ENCODE data around the gene ZBTB3. TPM values are rescaled to one million over a fixed set of nuclear protein-coding genes. Genes with fewer than 3 reads are reported as not detected.

ZBTB3 gene
- total RNA-seq, result 9.9 and 11.5 TPM in 2 replicates

DNA sequence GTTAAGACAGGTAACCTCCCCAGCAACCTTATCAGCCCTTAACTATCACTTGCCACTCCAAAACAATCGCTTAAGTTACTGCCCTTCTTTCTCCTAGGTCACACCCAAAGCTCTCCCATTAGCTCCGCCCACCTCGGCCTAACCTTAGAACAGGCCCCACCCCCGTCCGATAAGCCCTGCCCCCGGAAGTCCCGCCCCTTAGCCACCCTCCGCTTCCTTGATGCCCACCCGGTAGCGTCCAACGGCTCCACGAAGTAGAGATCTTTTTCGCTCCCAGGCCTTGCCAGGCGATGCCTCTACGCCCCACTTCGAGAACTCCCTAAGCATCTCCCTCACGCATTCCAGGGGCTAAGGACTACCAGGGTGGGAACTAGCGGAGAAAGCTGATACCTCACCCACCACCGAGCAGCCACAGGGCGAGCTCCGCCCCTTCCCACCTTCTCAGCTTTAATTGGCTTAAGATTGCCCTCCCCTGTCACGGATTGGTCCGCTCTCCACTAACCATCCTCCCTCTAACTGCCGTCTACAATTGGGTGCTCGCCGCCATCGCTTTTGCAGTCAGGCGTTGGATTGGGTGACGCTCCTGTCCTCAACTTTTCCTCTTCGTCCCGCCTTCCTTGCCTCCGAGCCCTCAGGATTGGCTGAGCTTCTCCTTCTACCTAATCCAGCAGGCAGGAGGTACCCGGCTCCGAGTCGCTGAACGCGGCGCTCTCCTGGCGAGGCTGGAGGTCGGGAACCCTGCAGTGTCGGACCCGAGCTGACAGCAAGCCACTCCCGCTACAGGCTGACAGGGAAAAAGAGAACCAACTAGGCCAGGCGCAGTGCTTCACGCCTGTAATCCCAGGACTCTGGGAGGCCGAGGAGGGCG is at the start of gene ZBTB3:
Gene ZBTB3, minus strand, starts transcription at position 425 of the 868 bp plus-strand sequence. CDS start 496 bp downstream, outside the sequence.

DNA sequence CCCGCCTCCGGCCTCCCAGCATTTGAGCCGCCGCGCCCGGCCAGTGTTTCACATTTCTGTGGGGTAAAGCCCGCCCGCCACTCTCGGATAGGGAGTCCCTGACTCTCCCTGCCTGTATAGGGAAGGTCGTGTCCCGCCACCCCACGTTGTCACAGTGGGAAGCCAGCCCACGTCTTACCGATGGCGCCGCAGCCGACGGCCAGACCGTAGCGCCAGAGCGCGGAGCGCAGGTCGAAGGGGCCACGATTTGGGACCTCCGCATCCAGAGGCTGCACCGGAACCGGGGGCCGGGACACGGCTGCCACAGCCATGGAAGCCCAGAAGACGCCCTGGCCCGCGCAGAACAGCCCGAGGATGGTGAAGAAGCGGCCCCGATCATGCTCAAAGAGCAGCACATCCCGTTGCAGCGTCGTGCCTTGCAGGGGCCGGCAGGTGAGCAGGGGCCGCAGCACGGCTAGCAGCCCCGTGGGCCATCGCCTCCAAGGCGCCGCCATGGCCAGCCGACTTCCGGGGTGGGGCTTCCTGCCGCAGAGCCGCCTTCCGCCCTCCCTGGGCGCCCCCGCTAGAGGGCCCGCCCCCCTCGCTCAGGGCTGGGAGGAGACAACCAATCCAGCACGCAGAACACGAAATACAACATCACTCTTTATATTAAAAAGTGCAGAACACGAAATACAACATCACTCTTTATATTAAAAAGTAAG is 37.7 kb upstream of the ZBTB3 start, which contains the start of gene TMEM223:
Gene TMEM223, minus strand, starts transcription at position 506 of the 701 bp plus-strand sequence. Its CDS starts 12 bp downstream, at position 494.

DNA sequence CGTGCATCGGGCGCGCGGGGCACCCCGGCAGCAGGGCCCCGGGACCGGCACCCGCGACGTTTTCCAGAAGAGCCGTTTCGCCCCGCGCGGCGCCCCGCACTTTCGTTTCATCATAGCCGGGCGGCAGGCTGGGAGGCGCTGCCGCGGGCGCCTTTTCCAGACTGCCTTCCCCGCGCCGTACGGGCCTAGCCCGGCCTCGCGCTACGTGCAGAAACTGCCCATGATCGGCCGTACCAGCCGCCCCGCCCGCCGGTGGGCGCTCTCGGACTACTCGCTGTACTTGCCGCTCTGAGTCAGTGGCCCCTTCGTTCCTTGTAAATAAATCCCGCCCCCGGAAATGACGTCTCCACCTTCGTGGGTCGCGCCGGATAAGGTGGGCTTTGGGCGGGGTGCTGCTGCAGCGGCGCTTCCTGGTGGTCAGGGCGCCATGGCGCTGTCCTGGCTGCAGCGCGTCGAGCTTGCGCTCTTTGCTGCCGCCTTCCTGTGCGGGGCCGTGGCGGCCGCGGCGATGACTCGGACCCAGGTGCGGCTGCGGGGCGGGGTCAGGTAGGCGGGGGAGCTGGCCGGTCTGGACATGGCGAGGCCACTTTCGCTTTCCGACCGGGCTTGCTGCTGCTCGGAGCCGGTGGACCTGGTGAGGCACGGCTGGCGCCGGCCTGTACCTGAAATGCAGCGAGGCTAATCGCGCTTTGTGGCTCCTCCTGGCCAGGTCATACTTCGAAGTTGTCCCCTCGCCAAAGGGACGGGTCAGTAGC is 33.2 kb upstream of the ZBTB3 start, which contains the start of gene TMEM179B:
Gene TMEM179B, plus strand, starts transcription at position 398 of the 755 bp plus-strand sequence. Its CDS starts 30 bp downstream, at position 428.

DNA sequence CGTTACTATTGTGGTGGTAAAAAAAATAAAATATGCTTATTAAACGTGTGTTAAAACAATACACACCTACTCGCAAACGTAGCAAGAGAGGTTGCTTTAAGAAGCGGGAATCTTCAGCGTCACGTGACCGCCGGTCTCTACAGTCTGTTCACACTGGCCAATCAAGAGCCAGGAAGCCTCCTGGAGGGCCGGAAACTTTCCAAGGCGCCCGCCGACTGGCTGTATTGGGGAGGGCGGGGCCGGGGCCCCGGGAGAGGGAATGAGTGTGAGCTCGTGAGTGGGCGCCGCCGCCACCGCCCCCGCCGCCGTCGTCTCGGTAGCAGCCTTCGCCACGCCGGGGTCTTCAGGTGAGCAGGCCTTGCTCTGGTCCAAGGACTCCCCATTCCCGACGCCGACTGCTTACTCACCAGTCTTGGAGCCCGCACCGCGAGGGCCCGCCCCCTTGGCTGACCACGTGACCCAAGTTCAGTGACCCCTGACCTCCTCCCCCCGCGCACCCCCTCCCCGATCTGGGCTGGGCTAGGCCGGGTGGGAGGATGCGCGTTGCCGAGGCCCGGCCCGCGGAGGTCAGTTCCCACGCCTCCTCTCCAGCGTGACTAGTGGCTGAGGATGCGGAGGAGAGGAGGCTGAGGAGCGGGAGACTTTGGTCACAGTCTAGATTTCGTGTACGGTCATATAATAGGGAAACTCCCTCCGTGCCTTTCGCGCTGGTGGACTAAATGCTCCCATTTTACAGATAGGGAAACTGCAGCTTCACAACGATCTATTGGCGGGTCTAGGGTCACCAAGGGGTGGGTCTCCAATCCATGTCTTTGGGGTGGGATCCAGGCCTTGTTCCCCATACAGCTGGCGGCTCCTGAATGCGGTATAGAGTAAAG is 17.4 kb upstream of the ZBTB3 start, which contains the start of gene TAF6L:
Gene TAF6L, plus strand, starts transcription at position 253 of the 878 bp plus-strand sequence. CDS start 4,388 bp downstream, outside the sequence.

DNA sequence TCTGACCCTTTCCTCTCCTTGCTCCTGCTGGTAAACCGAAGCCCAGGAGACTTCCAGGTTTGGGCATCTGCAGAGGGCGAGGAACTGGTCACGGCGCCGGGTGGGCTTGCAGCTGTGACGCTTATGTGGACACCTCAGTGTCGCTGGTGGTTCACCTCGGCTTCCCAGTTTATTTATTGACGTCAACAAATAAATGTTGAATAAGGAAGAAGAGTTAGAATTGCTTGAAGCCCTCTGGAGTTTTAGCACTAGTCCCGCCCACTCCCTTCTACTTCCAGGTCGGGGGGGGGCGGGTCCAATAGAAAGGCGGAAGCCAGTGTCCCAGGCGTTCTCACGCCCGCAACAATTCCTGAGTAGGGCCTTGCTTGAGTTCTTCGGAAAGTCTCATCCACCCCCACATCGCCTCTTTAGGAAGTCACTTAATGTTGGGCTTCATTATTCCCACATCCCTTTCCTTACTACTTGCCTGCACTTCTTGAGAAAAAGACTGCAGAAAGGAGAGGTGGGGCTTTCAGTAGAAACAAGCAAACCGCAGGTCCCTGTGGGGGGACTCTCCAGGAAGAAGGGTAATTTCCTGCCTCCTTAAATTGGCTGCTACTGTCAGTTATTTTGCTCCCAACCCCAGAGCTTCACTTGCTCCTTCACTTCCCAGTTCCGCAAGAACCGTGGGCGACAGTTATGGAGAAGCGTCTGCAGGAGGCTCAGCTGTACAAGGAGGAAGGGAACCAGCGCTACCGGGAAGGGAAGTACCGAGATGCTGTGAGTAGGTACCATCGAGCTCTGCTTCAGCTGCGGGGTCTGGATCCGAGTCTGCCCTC is 25.6 kb downstream of the ZBTB3 start, which contains the start of gene TTC9C:
Gene TTC9C, plus strand, starts transcription at position 316 of the 818 bp plus-strand sequence. Its CDS starts 363 bp downstream, at position 679.

DNA sequence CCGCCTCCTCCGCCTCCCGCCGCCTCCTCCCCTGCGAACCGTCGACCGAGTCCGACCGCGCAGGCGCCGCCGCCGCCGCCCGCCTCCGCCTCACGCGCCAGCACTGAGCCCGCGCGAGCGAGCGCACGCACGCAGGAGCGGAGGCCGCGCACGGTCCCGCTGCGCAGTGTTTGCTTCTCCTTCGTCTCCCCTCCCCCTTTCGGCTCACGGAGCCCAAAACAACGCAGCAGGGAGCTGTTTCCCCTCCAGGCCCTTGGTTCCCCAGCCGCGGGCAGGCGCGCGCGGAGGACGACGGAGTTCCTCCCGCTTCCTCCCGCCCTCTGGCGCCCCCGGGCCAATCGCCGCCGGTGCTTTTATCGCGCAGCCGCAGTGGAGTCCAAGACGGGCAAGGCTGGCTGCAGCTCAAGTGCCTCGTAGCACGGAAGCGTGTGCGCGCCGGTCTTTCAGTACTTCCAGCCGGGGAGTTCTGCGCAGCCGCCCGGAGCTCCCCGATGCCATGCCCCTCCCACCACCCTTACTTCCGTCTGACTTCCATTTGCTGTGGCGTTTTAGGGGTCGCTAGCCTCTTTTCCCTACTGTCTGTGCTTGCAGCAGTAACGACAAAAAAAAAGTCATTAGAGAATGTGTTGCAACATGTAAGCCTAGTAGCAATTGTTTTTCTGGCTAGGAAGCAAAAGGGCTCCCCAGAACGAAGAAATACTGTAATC is 26.6 kb downstream of the ZBTB3 start, which contains the start of gene HNRNPUL2:
Gene HNRNPUL2, minus strand, starts transcription at position 293 of the 707 bp plus-strand sequence. CDS start 301 bp downstream, outside the sequence.

DNA sequence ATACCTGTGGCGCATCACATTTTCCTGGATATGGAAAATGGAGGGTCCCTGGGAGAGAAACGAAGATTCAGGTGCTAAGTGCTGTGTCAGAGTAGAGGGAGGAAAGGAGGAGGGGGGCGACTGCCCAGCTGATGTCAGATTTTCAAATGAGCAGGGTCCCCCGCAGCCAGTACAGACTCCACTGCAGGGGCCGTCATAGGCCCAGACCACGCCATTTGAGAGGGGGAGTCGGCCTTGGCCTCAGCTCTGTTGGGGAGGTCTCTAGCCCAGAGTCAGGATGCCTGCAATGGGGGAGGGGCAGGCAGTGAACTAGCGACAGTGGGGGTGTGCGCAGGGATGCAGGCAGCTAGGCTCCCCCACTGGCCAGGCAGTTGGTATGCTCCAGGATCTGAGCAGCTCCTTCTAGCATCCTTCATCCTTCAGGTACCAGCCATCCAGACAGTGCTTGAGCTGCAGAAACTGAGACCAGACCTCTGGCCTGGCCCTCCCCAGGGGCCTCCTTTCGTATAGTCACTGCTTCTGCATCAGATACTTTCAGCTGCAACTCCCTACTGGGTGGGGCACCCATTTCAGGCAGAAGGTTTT is 46.6 kb downstream of the ZBTB3 start, which contains the start of the genes BSCL2 and GNG3:
Gene BSCL2, minus strand, starts transcription at position 148 of the 585 bp plus-strand sequence. CDS start 229 bp downstream, outside the sequence.
Gene GNG3, plus strand, starts transcription at position 400 of the 585 bp plus-strand sequence. CDS start 620 bp downstream, outside the sequence.

Other genes starting within 250 kb of the ZBTB3 start
- 448 and 668 TPM in 2 replicates for gene AHNAK, start 207.4 kb downstream of the ZBTB3 start, total RNA-seq
- 1,841 and 2,603 TPM in 2 replicates for gene EEF1G, start 180.3 kb downstream of the ZBTB3 start, total RNA-seq
- gene TUT1, start 162.6 kb downstream of the ZBTB3 start, total RNA-seq, result 7.0 and 9.0 TPM in 2 replicates
- 141 and 164 TPM in 2 replicates for gene MTA2, start 152.3 kb downstream of the ZBTB3 start, total RNA-seq
- gene EML3, start 141.4 kb downstream of the ZBTB3 start, total RNA-seq, result 12.1 and 17.8 TPM in 2 replicates
- 1.4 and 3.0 TPM in 2 replicates for gene ROM1, start 140.9 kb downstream of the ZBTB3 start, total RNA-seq
- gene B3GAT3, start 132.2 kb downstream of the ZBTB3 start, total RNA-seq, result 45.1 and 50.5 TPM in 2 replicates
- gene GANAB, start 107.5 kb downstream of the ZBTB3 start, total RNA-seq, result 132 and 144 TPM in 2 replicates
- gene INTS5, start 100.9 kb downstream of the ZBTB3 start, total RNA-seq, result 25.8 and 30.5 TPM in 2 replicates
- 23.9 and 32.8 TPM in 2 replicates for gene C11orf98, start 89.0 kb downstream of the ZBTB3 start, total RNA-seq
- gene CSKMT, start 88.8 kb downstream of the ZBTB3 start, total RNA-seq, result 4.3 and 26.0 TPM in 2 replicates
- gene UQCC3, start 82.5 kb downstream of the ZBTB3 start, total RNA-seq, result 11.6 and 20.2 TPM in 2 replicates
- gene LBHD1, start 81.9 kb downstream of the ZBTB3 start, total RNA-seq, result 0.85 and 0.96 TPM in 2 replicates
- 172 and 236 TPM in 2 replicates for gene UBXN1, start 75.1 kb downstream of the ZBTB3 start, total RNA-seq
- gene LRRN4CL, start 64.6 kb downstream of the ZBTB3 start, total RNA-seq, result under 0.01 and 0.21 TPM in 2 replicates
- 27.0 and 61.6 TPM in 2 replicates for gene BSCL2, start 46.7 kb downstream of the ZBTB3 start, total RNA-seq
- not detected in 2 replicates for gene GNG3, start 46.5 kb downstream of the ZBTB3 start, total RNA-seq
- gene HNRNPUL2, start 26.7 kb downstream of the ZBTB3 start, total RNA-seq, result 6.0 and 7.2 TPM in 2 replicates
- gene TTC9C, start 25.7 kb downstream of the ZBTB3 start, total RNA-seq, result 19.5 and 36.2 TPM in 2 replicates
- gene POLR2G, start 7.4 kb upstream of the ZBTB3 start, total RNA-seq, result 71.8 and 86.8 TPM in 2 replicates
- 13.3 and 21.1 TPM in 2 replicates for gene TAF6L, start 17.2 kb upstream of the ZBTB3 start, total RNA-seq
- gene TMEM179B, start 33.2 kb upstream of the ZBTB3 start, total RNA-seq, result 39.3 and 46.3 TPM in 2 replicates
- gene TMEM223, start 37.8 kb upstream of the ZBTB3 start, total RNA-seq, result 25.8 and 29.6 TPM in 2 replicates
- 8.5 and 11.8 TPM in 2 replicates for gene NXF1, start 51.3 kb upstream of the ZBTB3 start, total RNA-seq
- 24.9 and 27.2 TPM in 2 replicates for gene STX5, start 77.9 kb upstream of the ZBTB3 start, total RNA-seq
- gene TEX54, start 78.7 kb upstream of the ZBTB3 start, total RNA-seq, result not detected in 2 replicates
- gene WDR74, start 85.4 kb upstream of the ZBTB3 start, total RNA-seq, result 85.3 and 91.8 TPM in 2 replicates
- 423 and 762 TPM in 2 replicates for gene SLC3A2, start 126.7 kb upstream of the ZBTB3 start, total RNA-seq
- not detected in 2 replicates for gene CHRM1, start 167.2 kb upstream of the ZBTB3 start, total RNA-seq
- not detected in 2 replicates for gene SLC22A6, start 230.8 kb upstream of the ZBTB3 start, total RNA-seq